ENCODE results near the gene ADAMTSL4. TPM values are rescaled to one million over a fixed set of nuclear protein-coding genes. Genes with fewer than 3 reads are reported as not detected.

Gene ADAMTSL4
- total RNA-seq, 2 donors from 2014 or later = 3.7 to 9.7 TPM

DNA sequence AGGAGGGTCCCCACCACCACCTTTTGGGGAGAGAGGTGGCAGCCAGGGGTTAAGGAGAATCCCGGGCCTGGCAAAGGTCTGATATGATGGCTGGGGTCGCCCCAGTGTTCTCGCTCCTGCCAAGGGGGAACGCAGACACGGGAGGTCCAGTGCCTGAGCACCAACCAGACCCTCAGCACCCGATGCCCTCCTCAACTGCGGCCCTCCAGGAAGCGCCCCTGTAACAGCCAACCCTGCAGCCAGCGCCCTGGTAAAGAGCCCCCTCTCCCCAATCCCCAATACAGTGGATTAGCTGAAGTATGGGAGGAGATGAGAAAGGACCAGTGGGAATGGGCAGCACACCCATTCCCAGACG is 10.4 kb downstream of the ADAMTSL4 start:
- intact Hi-C loops (cut with DNase I) = loop anchor here (2.0 to 10.0 kb wide), 3 partner anchors 61 to 253 kb away; partner anchors contain the start of gene RPRD2

DNA sequence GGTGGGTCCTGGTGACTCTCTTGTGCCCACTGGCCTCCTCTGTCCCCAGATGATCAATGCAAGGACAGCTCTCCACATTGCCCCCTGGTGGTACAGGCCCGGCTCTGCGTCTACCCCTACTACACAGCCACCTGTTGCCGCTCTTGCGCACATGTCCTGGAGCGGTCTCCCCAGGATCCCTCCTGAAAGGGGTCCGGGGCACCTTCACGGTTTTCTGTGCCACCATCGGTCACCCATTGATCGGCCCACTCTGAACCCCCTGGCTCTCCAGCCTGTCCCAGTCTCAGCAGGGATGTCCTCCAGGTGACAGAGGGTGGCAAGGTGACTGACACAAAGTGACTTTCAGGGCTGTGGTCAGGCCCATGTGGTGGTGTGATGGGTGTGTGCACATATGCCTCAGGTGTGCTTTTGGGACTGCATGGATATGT is 10.8 kb downstream of the ADAMTSL4 start:
- Histone ChIP-seq H3K27me3 (replicated peaks; ENCODE audit: insufficient read depth) (no peaks in the 10 kb centered on the region), H3K36me3 (no peaks in the 10 kb centered on the region), H3K4me1 (replicated peaks) (peaks cover 30% of the 10 kb centered on the region), H3K9me3 (no peaks in the 10 kb centered on the region), H3K4me3 (no peak overlapping the region), H3K27ac (peak overlapping the region; percentile 100)
- TF ChIP-seq, protein P1, sequence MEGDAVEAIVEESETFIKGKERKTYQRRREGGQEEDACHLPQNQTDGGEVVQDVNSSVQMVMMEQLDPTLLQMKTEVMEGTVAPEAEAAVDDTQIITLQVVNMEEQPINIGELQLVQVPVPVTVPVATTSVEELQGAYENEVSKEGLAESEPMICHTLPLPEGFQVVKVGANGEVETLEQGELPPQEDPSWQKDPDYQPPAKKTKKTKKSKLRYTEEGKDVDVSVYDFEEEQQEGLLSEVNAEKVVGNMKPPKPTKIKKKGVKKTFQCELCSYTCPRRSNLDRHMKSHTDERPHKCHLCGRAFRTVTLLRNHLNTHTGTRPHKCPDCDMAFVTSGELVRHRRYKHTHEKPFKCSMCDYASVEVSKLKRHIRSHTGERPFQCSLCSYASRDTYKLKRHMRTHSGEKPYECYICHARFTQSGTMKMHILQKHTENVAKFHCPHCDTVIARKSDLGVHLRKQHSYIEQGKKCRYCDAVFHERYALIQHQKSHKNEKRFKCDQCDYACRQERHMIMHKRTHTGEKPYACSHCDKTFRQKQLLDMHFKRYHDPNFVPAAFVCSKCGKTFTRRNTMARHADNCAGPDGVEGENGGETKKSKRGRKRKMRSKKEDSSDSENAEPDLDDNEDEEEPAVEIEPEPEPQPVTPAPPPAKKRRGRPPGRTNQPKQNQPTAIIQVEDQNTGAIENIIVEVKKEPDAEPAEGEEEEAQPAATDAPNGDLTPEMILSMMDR (IDR thresholded peaks at IDR 0.05) = peak; percentile 84 to 95 (median 90)
- TF ChIP-seq POLR2AphosphoS5 (IDR thresholded peaks at IDR 0.05) = no peak
- DNase-seq (ENCODE audit: low spot score) = peak; percentile 70
- WGBS = 26% methylated on average over 9 of the region's 9 CpGs
- intact Hi-C loops (cut with DNase I) = loop anchor here (2.0 to 5.0 kb wide), 2 partner anchors 61 to 252 kb away; no protein-coding TSS in a partner anchor

More for the DNA sequence above, 10.4 kb downstream of the ADAMTSL4 start:
- H3K4me3 ChIP-seq = no peak overlapping the region
- 65% methylated on average over 10 of the region's 10 CpGs for WGBS
- H3K36me3 ChIP-seq = no peaks in the 10 kb centered on the region
- peak overlapping the region; percentile 100 for H3K27ac ChIP-seq
- H3K9me3 ChIP-seq = no peaks in the 10 kb centered on the region
- H3K4me1 ChIP-seq (replicated peaks) = peaks cover 26% of the 10 kb centered on the region
- TF ChIP-seq, protein P1 (IDR thresholded peaks at IDR 0.05) = no peak
- TF ChIP-seq POLR2AphosphoS5 (IDR thresholded peaks at IDR 0.05) = no peak
- TF ChIP-seq POLR2A (IDR thresholded peaks at IDR 0.05) = no peak
- DNase-seq (ENCODE audit: low spot score) = no peak
- H3K27me3 ChIP-seq (replicated peaks; ENCODE audit: insufficient read depth) = no peaks in the 10 kb centered on the region

DNA sequence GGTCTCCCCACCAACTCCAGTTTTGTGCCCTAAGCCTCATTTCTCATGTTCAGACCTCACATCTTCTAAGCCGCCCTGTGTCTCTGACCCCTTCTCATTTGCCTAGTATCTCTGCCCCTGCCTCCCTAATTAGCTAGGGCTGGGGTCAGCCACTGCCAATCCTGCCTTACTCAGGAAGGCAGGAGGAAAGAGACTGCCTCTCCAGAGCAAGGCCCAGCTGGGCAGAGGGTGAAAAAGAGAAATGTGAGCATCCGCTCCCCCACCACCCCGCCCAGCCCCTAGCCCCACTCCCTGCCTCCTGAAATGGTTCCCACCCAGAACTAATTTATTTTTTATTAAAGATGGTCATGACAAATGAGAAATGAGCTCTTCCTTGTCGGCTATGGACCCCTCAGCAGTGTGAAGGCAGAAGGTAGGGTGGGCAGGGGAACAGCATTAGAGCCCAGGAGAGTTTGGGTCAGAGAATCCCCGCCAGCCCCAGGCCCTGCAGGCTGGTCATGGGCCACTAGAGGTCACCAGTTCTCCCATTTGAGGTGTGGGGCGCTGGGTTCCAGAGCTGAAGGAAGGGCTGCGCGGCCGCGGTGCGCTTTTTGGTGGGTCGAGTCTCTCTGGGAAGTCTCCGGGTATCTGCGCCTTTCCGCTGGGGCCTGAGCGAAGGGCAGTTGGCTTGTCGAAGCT is 11.5 kb downstream of the ADAMTSL4 start:
- H3K4me1 ChIP-seq (replicated peaks) = peaks cover 30% of the 10 kb centered on the region
- intact Hi-C loops (cut with DNase I) = loop anchor here (2.0 to 5.0 kb wide), 2 partner anchors 60 to 252 kb away; no protein-coding TSS in a partner anchor

DNA sequence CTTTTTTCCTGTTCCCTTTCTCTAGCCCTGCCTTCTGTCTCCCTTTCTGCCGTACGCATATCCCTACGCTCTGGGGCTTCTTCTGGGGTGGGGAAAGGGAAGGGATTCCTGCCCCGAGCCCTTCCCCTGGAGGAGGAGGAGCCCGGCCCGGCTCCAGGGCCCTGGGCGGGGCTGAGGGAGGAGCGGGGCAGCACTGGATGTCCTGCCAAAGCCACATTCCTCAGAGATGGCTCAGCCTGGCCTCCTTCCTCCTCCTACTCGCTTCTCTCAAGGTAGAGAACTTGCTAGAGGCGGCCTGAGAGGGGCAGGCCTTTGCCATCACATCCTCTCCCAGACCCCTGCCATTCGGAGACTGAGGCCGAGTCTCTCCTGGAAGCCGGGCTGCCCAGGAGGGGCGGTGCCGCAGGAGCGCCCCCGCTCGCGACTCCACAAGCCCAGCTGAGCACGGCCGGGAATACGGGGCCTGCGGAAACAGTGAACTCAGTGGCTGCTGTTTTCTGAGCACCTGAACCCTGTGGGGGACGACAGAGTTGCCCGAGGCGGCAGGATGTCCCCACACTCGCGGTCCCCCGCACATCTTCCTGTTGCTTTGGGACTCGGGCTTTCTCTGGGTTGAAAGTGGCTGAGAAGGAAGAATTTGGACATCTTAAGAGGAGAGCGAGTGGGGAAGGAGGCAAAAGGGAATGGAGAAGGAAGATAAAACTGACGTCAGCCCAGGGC is 12.2 kb downstream of the ADAMTSL4 start:
- WGBS = under 1% methylated on average over 32 of the region's 32 CpGs
- peak; percentile 99 for TF ChIP-seq POLR2AphosphoS5 (IDR thresholded peaks at IDR 0.05)
- peak; percentile 85 for TF ChIP-seq POLR2A (IDR thresholded peaks at IDR 0.05)
- TF ChIP-seq, protein P1 (IDR thresholded peaks at IDR 0.05) = peak in 2 of 4 experiments; percentile 19 to 24
- no peaks in the 10 kb centered on the region for H3K9me3 ChIP-seq
- H3K4me3 ChIP-seq = peak overlapping the region; percentile 31 to 43
- peak; percentile 98 for DNase-seq (ENCODE audit: low spot score)
- H3K4me1 ChIP-seq (replicated peaks) = peaks cover 34% of the 10 kb centered on the region
- H3K27ac ChIP-seq = peak overlapping the region; percentile 100
- no peaks in the 10 kb centered on the region for H3K27me3 ChIP-seq (replicated peaks; ENCODE audit: insufficient read depth)
- intact Hi-C loops (cut with DNase I) = loop anchor here (2.0 to 5.0 kb wide), 2 partner anchors 59 to 251 kb away; no protein-coding TSS in a partner anchor
- no peaks in the 10 kb centered on the region for H3K36me3 ChIP-seq

More for the DNA sequence above, 11.5 kb downstream of the ADAMTSL4 start:
- no peaks in the 10 kb centered on the region for H3K9me3 ChIP-seq
- no peaks in the 10 kb centered on the region for H3K36me3 ChIP-seq
- peak; percentile 89 for DNase-seq (ENCODE audit: low spot score)
- peak overlapping the region; percentile 31 to 43 for H3K4me3 ChIP-seq
- WGBS = 15% methylated on average over 17 of the region's 17 CpGs
- TF ChIP-seq POLR2A (IDR thresholded peaks at IDR 0.05) = no peak
- TF ChIP-seq, protein P1 (IDR thresholded peaks at IDR 0.05) = peak; percentile 89 to 96 (median 92)
- no peaks in the 10 kb centered on the region for H3K27me3 ChIP-seq (replicated peaks; ENCODE audit: insufficient read depth)
- peak overlapping the region; percentile 100 for H3K27ac ChIP-seq
